HepG2 (cell line): Measurements from ENCODE around the gene RNPEPL1. TPM values are rescaled to one million over a fixed set of nuclear protein-coding genes. Genes with fewer than 3 reads are reported as not detected.

ENCODE experiments used
- HES4 ChIP-seq: sonication (generic); formaldehyde crosslinking; IDR thresholded peaks from 2 replicates; pipeline ENCODE4 v1.9.0; 2021; ENCODE audit warnings: mild to moderate bottlenecking, missing genetic modification reagents, borderline replicate concordance
- HNF1A ChIP-seq, 2 experiments: sonication (generic) in 1 of 2; formaldehyde crosslinking in 1 of 2; IDR thresholded peaks; 2 replicates each; pipeline versions ENCODE4 v1.4.0 to v1.6.1; 2016 to 2020; ENCODE audit warnings: borderline replicate concordance in 1 of 2, low read depth in 1 of 2, mild to moderate bottlenecking in 1 of 2, missing genetic modification reagents in 1 of 2
- SRSF1 ChIP-seq: fragments of 200-400 bp; formaldehyde crosslinking; optimal IDR thresholded peaks from 2 replicates; pipeline ENCODE3; 2017; ENCODE audit warnings: mild to moderate bottlenecking, low read depth, low read length, moderate library complexity
- TFDP1 ChIP-seq: IDR thresholded peaks from 2 replicates; pipeline ENCODE4 v1.6.1; 2016; ENCODE audit warnings: missing compliant biosample characterization, missing genetic modification reagents, borderline replicate concordance
- TRAFD1 ChIP-seq: sonication (generic); formaldehyde crosslinking; IDR thresholded peaks from 2 replicates; pipeline ENCODE4 v1.5.1; 2020; ENCODE audit warnings: missing genetic modification reagents, mild to moderate bottlenecking, borderline replicate concordance
- ZHX1 ChIP-seq: sonication (generic); formaldehyde crosslinking; IDR thresholded peaks from 2 replicates; pipeline ENCODE4 v1.8.1; 2022; ENCODE audit warnings: low read depth, mild to moderate bottlenecking, missing genetic modification reagents
- ZNF430 ChIP-seq: sonication (generic); formaldehyde crosslinking; IDR thresholded peaks from 2 replicates; pipeline ENCODE4 v1.9.0; 2021; ENCODE audit warnings: mild to moderate bottlenecking, missing genetic modification reagents
- ZNF451 ChIP-seq: sonication (generic); formaldehyde crosslinking; IDR thresholded peaks from 2 replicates; pipeline ENCODE4 v1.5.0; 2020; ENCODE audit warnings: mild to moderate bottlenecking, missing genetic modification reagents
- polyA plus RNA-seq, 8 experiments: library from polyadenylated mRNA; depleted of rRNA in 3 of 8; stranded (reverse) in 7 of 8; unstranded in 1 of 8; fragments of >200 nt; fragmentation: Illumina TruSeq in 4 of 8; extraction: Trizol in 4 of 8; gene quantifications; 2 replicates each; pipeline versions ENCODE4 v1.2.1 to v1.2.3, GENCODE V29; 2011 to 2016; ENCODE audit warnings: low read depth in 4 of 8, missing spikeins in 1 of 8, mixed read lengths in 1 of 8; ENCODE audit not compliant: insufficient read depth in 1 of 8
- total RNA-seq, 5 experiments: library from RNA; depleted of rRNA; stranded (reverse); fragments of >200 nt; fragmentation: Illumina TruSeq; extraction: Trizol; gene quantifications; 2 replicates each; pipeline ENCODE4 v1.2.3, GENCODE V29; 2016; ENCODE audit warnings: low read depth in 1 of 5

The RNPEPL1 gene
- total and polyA plus RNA-seq, 2 of the 13 experiments (the other 11 are each of a cell fraction or from before 2014, with no cell fraction given), result 13.0 to 18.0 TPM

GRCh38 chr2:240568678-240569522, 616 bp downstream of the RNPEPL1 start (continued):
- no peak for TF ChIP-seq HNF1A (IDR thresholded peaks at IDR 0.05; ENCODE audit: low read depth)
- TF ChIP-seq HNF1A (CRISPR knock-in tag; IDR thresholded peaks at IDR 0.05; ENCODE audit: borderline replicate concordance), result no peak
- peak; percentile 1 for TF ChIP-seq SRSF1
- no peak for TF ChIP-seq TRAFD1
- TF ChIP-seq HES4 (CRISPR knock-in tag), result peak; percentile 87
- TF ChIP-seq TFDP1 (CRISPR knock-in tag), result no peak; the same call in 1 of the 2 replicates
- TF ChIP-seq ZNF451, result peak; percentile 77; the same call in 1 of the 2 replicates
- TF ChIP-seq ZHX1 (CRISPR knock-in tag), result no peak
- 0 out of 2 replicates have a peak, but pooled peaks have one; percentile 36 for TF ChIP-seq ZNF430
